ENCODE results near the gene TXNDC8. TPM values are rescaled to one million over a fixed set of nuclear protein-coding genes. Genes with fewer than 3 reads are reported as not detected.

TXNDC8 gene
- total RNA-seq, 2 donors from 2014 or later: not detected

GRCh38 chr9:110308633-110309038, 29.0 kb downstream of the TXNDC8 start:
- no peak overlapping the region for H3K27ac ChIP-seq
- H3K4me1 ChIP-seq: no peaks in the 10 kb centered on the region
- no peaks in the 10 kb centered on the region for H3K27me3 ChIP-seq
- H3K36me3 ChIP-seq: no peaks in the 10 kb centered on the region
- DNase-seq (ENCODE audit: low spot score): no peak
- H3K9me3 ChIP-seq: no peaks in the 10 kb centered on the region
- no peak overlapping the region for H3K4me3 ChIP-seq
- TF ChIP-seq CTCF (IDR thresholded peaks at IDR 0.05): no peak

GRCh38 chr9:110307191-110307590, 30.5 kb downstream of the TXNDC8 start:
- H3K36me3 ChIP-seq: no peaks in the 10 kb centered on the region
- H3K27ac ChIP-seq: no peak overlapping the region
- DNase-seq (ENCODE audit: low spot score): no peak
- H3K27me3 ChIP-seq: no peaks in the 10 kb centered on the region
- no peaks in the 10 kb centered on the region for H3K9me3 ChIP-seq
- no peak for TF ChIP-seq CTCF (IDR thresholded peaks at IDR 0.05)
- H3K4me1 ChIP-seq: no peaks in the 10 kb centered on the region
- no peak overlapping the region for H3K4me3 ChIP-seq

- H3K36me3 ChIP-seq: no peaks in the 10 kb centered on the region
- DNase-seq (ENCODE audit: low spot score): no peak
- H3K27ac ChIP-seq: no peak overlapping the region
- H3K9me3 ChIP-seq: no peaks in the 10 kb centered on the region
- H3K4me1 ChIP-seq: no peaks in the 10 kb centered on the region
- no peaks in the 10 kb centered on the region for H3K27me3 ChIP-seq
- TF ChIP-seq CTCF (IDR thresholded peaks at IDR 0.05): no peak
- no peak overlapping the region for H3K4me3 ChIP-seq
These were observed 34.5 kb downstream of the TXNDC8 start for GRCh38 chr9:110303133-110303532.

- H3K27me3 ChIP-seq: no peaks in the 10 kb centered on the region
- H3K4me1 ChIP-seq: no peaks in the 10 kb centered on the region
- no peak overlapping the region for H3K27ac ChIP-seq
- TF ChIP-seq CTCF (IDR thresholded peaks at IDR 0.05): no peak
- H3K9me3 ChIP-seq: no peaks in the 10 kb centered on the region
- no peak for DNase-seq (ENCODE audit: low spot score)
- no peaks in the 10 kb centered on the region for H3K36me3 ChIP-seq
- no peak overlapping the region for H3K4me3 ChIP-seq
These were observed 39.5 kb downstream of the TXNDC8 start for GRCh38 chr9:110298043-110298605.

- no peak overlapping the region for H3K4me3 ChIP-seq
- TF ChIP-seq CTCF (IDR thresholded peaks at IDR 0.05): no peak
These were observed 44.4 kb downstream of the TXNDC8 start for GRCh38 chr9:110293248-110293647.

GRCh38 chr9:110291921-110292557, 45.6 kb downstream of the TXNDC8 start:
- no peak overlapping the region for H3K27ac ChIP-seq
- no peaks in the 10 kb centered on the region for H3K27me3 ChIP-seq
- H3K4me1 ChIP-seq: no peaks in the 10 kb centered on the region
- no peaks in the 10 kb centered on the region for H3K9me3 ChIP-seq
- TF ChIP-seq CTCF (IDR thresholded peaks at IDR 0.05): no peak
- no peak for DNase-seq (ENCODE audit: low spot score)
- no peaks in the 10 kb centered on the region for H3K36me3 ChIP-seq
- no peak overlapping the region for H3K4me3 ChIP-seq

More at GRCh38 chr9:110293248-110293647, 44.4 kb downstream of the TXNDC8 start:
- H3K27ac ChIP-seq: no peak overlapping the region
- H3K4me1 ChIP-seq: no peaks in the 10 kb centered on the region
- no peak for DNase-seq (ENCODE audit: low spot score)
- H3K9me3 ChIP-seq: no peaks in the 10 kb centered on the region
- H3K27me3 ChIP-seq: no peaks in the 10 kb centered on the region
- no peaks in the 10 kb centered on the region for H3K36me3 ChIP-seq

All from right atrium auricular region (tissue), 2 donors.